HG03139 (cell line): ENCODE data around the gene RECK.

Experiments used
- ATAC-seq: cut with Tn5 transposase; IDR thresholded peaks from one replicate; pipeline ENCODE4 v1.9.1; 2021; ENCODE audit not compliant: unreplicated experiment

RECK gene

DNA sequence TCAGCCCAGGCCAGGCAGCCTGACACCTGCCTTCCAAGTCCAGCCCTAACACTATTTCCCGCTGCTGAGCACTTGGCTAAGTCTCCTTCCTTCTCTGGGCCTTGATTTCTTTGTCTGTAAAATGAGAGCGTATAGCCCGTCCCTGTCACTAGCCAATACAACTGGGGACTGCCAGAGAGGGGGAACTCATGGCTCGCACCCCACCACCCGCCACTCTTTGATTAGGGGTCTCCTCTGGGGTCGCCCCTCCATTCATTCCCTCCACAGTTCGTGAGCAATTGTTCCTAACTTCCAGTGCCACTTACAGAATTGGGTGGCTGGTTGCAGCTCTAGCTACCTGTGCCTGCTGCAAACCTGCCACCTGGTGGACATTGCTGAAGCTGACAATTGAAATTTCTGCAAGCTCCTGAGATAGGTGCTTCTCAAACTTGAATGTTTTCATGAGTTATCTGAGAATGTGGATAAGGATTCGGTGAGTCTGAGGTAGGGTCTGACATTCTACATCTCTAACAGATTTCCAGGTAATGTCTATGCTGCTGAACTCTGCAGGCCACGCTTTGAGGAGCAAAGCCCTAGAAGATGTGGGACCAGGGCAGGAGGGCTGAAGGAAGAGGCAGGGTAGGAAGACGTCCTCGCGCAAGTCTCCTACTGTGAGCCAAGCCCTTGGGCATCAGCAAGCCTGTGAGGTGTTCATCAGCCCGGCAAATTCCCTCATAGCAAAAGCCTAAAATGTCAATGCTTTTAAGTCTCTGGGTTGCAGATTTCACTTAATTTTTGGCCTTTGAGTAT, 13.3 kb upstream of the RECK start:
- no peak for ATAC-seq

DNA sequence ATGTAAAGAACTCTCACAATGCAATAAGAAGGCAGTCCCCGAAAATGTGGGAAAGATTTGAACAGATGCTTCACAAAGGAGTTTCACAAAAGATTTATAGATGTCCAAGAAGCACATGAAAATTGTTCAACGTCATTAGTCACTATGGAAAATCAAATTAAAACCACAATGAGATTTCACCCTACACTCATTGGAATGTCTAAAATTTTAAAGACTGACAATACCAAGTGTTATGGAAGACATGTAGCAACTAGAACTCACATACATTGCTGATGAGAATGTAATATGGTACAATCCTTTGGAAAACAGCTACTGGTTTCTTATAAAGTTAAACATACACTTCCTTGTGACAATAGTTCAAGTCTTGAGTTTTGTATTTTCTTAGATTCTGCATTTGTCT, 11.0 kb upstream of the RECK start:
- no peak for ATAC-seq

GRCh38 chr9:36029202-36029601, 7.5 kb upstream of the RECK start:
- no peak for ATAC-seq

- ATAC-seq: no peak
These were observed 6.8 kb upstream of the RECK start for GRCh38 chr9:36029765-36030528.

- no peak for ATAC-seq
These were observed 5.8 kb upstream of the RECK start for GRCh38 chr9:36030871-36031270.

DNA sequence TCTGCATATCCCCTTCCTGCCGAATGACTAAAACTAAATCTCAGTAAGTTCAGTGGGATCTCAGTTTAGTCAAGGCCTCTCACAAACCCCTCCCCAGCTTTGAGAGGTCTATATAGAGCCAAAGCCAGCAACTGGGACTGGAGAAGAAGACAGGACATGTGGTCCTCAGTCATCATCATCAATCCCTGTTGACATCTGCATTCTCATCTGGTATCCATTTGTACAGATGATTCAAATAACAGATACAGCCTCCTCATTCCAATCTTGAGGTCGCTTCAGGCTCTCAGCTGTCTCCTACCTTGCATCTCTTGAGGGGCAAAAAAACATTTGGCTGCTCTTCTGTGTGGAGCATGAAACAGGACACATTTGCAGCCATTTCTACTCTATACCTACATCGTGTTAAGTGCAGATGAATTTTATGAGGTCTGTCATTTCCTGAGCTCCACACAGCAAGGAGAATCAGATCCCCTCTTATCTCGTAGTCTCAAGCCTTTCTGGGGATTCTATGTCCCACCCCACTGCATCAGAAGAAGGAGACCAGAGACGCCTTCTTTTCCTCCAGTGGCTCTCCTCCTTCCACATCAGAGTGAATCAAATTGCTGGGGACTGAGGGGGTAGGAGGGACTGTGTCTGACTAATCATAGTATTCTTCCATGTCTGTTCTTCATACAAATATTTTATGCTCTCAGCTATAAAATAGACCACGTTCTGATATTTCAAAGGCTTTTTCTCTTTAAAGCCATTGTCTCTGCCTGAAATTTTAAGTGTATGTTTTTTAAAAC, 4.7 kb upstream of the RECK start:
- no peak for ATAC-seq

DNA sequence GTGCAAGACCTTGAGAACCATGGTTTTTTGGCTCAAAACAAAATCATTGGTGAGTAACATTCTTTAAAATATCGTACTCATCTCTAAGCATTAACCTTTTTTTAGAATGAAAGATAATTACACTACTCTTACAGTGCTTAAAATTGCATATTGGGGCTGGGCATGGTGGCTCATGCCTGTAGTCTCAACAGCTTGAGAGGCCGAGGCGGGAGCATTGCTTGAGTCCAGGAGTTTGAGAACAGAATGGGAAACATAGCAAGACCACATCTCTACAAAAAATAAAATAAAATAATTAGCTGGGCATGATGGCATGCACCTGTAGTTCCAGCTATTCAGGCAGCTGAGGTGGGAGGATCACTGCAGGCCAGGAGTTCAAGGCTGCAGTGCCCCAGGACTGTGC, 2.9 kb upstream of the RECK start:
- ATAC-seq: no peak

DNA sequence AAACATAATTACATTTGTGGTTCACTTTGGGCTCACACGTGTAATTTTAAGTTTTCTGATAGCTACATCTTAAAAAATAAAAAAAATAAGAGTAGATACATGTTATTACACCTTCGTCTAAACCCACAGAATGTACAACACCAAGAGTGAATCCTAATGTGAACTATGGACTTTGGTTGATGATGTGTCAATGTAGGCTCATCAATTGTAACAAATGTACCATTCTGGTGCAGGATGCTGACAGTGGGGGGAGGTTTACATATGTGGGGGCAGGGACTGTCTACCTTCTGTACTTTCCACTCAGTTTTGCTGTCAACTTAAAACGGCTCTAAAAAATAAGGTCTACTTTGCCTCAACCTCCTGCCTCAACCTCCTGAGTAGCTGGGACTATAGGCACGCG, 2.5 kb upstream of the RECK start:
- no peak for ATAC-seq

DNA sequence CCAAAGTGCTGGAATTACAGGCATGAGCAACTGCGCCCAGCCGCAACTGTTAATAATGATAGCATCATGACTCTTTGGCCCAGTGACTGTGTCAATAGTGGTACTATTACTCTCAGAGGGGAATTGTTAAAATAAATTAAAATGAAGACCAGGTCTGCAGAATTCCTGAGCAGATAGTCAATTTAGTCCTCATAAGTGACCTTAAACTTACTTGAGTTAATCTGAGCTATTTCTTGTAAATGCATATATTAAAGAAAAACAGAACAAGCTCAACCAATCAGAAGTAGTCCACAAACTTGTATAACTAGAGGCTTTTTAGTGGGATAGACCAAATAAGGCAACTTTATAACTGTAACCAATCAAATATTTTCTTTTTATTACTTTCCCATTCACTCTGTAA, 1.7 kb upstream of the RECK start:
- no peak for ATAC-seq

DNA sequence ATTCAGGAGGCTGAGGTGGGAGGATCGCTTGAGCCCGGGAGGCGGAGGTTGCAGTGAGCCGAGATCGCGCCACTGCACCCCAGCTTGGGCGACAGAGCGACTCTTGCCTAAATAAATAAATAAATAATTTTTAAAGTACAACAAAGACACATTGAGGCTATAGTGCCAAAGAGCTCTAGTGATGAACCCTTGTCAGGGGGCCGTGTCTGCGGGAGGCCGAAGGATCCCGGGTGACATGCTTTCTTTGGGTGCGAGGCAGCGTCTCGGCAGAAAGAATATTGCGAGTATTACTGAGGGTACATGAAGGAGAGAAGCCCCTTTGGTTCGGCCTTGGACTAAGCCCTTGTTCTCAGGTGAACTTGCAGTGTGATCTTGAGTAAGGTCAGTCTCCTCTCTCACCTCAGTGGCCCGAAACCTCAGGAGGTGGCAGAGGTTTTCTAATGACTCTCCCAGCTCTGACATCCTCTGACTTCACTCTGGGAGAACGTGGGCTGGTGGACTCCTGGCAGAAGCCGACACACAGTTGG, 397 bp upstream of the RECK start:
- ATAC-seq: no peak

- ATAC-seq: no peak
These were observed 923 bp downstream of the RECK start for GRCh38 chr9:36037549-36038122.

- ATAC-seq: no peak
These were observed 2.4 kb downstream of the RECK start for GRCh38 chr9:36039121-36039520.

DNA sequence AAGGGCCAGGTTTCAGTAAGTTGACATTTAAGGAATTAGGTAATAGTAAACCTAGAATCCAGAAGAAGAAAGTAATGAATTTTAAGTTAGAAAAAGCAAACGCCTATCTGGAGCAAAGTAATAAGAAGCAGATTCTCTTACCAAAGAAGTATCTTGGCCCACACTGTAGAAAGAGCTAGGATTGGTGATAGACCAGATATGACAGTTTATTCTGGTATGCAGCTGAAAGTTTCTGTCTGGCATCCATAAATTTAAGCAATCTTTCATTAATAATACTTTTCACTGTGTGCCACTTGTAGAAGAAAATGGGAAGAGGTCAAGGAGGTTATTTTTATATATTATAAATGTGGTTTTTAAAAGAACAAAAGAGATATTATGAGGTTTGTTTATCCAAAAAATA, 3.0 kb downstream of the RECK start:
- ATAC-seq: no peak

- no peak for ATAC-seq
These were observed 3.7 kb downstream of the RECK start for GRCh38 chr9:36040271-36040925.

GRCh38 chr9:36041506-36041905, 4.8 kb downstream of the RECK start:
- ATAC-seq: no peak

DNA sequence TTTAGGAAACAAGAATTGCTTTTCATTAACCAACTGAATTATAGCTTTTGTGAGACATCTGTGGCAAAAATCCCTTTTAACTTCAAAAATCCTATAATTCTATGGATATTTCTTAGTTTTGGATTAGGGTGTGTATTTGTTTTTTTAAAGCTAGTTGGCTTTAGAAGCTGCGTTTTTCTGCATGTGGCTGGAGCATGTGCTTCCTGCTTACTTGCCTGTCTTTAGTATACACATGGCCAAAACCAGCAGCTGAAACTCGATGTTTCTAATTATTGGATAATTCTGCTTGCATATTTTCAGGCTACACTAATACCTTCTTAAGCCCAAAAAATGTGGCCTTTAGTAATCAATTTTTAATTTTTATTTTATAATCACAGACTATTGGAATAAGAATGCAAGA, 8.9 kb downstream of the RECK start:
- ATAC-seq: no peak

DNA sequence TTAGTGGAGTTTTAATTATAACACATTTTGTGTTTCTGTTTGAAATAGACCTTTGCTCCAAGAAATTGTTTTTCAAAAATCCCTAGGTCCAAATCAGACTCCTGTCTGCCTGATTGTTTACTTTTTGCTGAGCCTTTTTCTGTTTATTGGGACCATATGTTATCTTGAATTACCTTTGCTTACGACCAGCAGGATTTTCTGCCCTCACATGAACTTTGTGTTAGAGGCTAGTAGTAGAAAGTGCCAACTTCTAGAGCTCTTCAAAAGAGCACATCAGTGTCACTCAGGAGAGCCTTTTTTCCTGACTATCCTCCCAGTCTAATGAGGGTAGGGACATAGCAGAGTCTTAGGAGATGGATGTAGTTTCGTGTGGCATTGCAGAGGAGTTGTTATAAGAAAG, 10.2 kb downstream of the RECK start:
- ATAC-seq: no peak

- ATAC-seq: no peak
These were observed 12.7 kb downstream of the RECK start for GRCh38 chr9:36049408-36049807.

GRCh38 chr9:36050476-36050875, 13.8 kb downstream of the RECK start:
- ATAC-seq: no peak

GRCh38 chr9:36051317-36051716, 14.6 kb downstream of the RECK start:
- no peak for ATAC-seq

GRCh38 chr9:36053971-36054370, 17.3 kb downstream of the RECK start:
- no peak for ATAC-seq
